ENCODE results near the gene PDXDC1.
"Not testable (repeated sequence)": the region's sequence is repeated elsewhere in the genome, so short reads cannot be mapped to it uniquely, and the experiment has no call there.

Gene PDXDC1

GRCh38 chr16:14975418-14976194 lies 780 bp downstream of the PDXDC1 start:
- peak; percentile 69 for DNase-seq

GRCh38 chr16:14976971-14977736 lies 2.3 kb downstream of the PDXDC1 start:
- not testable (repeated sequence) for DNase-seq

GRCh38 chr16:14978281-14978680 lies 3.5 kb downstream of the PDXDC1 start:
- DNase-seq = not testable (repeated sequence)

GRCh38 chr16:14978908-14979307 lies 4.1 kb downstream of the PDXDC1 start:
- not testable (repeated sequence) for DNase-seq

GRCh38 chr16:14981234-14981633 lies 6.4 kb downstream of the PDXDC1 start:
- DNase-seq = not testable (repeated sequence)

- not testable (repeated sequence) for DNase-seq
Measured at GRCh38 chr16:14982521-14982920, 7.7 kb downstream of the PDXDC1 start.

- not testable (repeated sequence) for DNase-seq
Measured at GRCh38 chr16:14988092-14988491, 13.3 kb downstream of the PDXDC1 start.

- peak; percentile 74 for DNase-seq
Measured at GRCh38 chr16:14988661-14989191, 13.9 kb downstream of the PDXDC1 start.

GRCh38 chr16:14989291-14990281 lies 14.8 kb downstream of the PDXDC1 start:
- DNase-seq = peak; percentile 77

GRCh38 chr16:14993277-14994151 lies 18.7 kb downstream of the PDXDC1 start:
- DNase-seq = not testable (repeated sequence)

GRCh38 chr16:14996702-14997101 lies 21.9 kb downstream of the PDXDC1 start:
- DNase-seq = not testable (repeated sequence)

- DNase-seq = not testable (repeated sequence)
Measured at GRCh38 chr16:14998300-14998699, 23.5 kb downstream of the PDXDC1 start.

- DNase-seq = not testable (repeated sequence)
Measured at GRCh38 chr16:14999845-15000244, 25.0 kb downstream of the PDXDC1 start.

- DNase-seq = not testable (repeated sequence)
Measured at GRCh38 chr16:15002448-15002847, 27.6 kb downstream of the PDXDC1 start.

- not testable (repeated sequence) for DNase-seq
Measured at GRCh38 chr16:15005357-15006132, 30.7 kb downstream of the PDXDC1 start.

GRCh38 chr16:15008647-15009046 lies 33.8 kb downstream of the PDXDC1 start:
- DNase-seq = not testable (repeated sequence)

GRCh38 chr16:15012941-15013340 lies 38.1 kb downstream of the PDXDC1 start:
- DNase-seq = not testable (repeated sequence)

- DNase-seq = not testable (repeated sequence)
Measured at GRCh38 chr16:15015671-15016070, 40.8 kb downstream of the PDXDC1 start.

GRCh38 chr16:15016354-15016753 lies 41.5 kb downstream of the PDXDC1 start:
- not testable (repeated sequence) for DNase-seq

GRCh38 chr16:15016951-15017580 lies 42.2 kb downstream of the PDXDC1 start:
- not testable (repeated sequence) for DNase-seq

Measured in eye (tissue), 1 donor.